Left ventricle myocardium inferior (tissue), 1 donor: Measurements from ENCODE around the gene DCAF10. TPM values are rescaled to one million over a fixed set of nuclear protein-coding genes. Genes with fewer than 3 reads are reported as not detected.
"Not testable (repeated sequence)": the region's sequence is repeated elsewhere in the genome, so short reads cannot be mapped to it uniquely, and the experiment has no call there.

Source experiments
- DNase-seq: peaks from one replicate; pipeline ENCODE4 v3.0.0-alpha.2; 2020
- H3K27ac ChIP-seq: fragments of 200-600 bp; replicated peaks from 2 replicates; pipeline ENCODE4 v1.8.0; 2021
- H3K27me3 ChIP-seq: fragments of 200-600 bp; 2 replicates; pipeline ENCODE4 v1.8.0; 2021; ENCODE audit warnings: low read depth
- H3K36me3 ChIP-seq: fragments of 200-600 bp; 2 replicates; pipeline ENCODE4 v1.8.0; 2021
- H3K4me1 ChIP-seq: fragments of 200-600 bp; 2 replicates; pipeline ENCODE4 v1.8.0; 2021
- H3K4me3 ChIP-seq: fragments of 200-600 bp; 2 replicates; pipeline ENCODE4 v1.8.0; 2021; ENCODE audit warnings: mild to moderate bottlenecking, moderate library complexity
- H3K9me3 ChIP-seq: fragments of 200-600 bp; replicated peaks from 2 replicates; pipeline ENCODE4 v1.8.0; 2021
- intact Hi-C: fragments of 100-400 bp; cut with micrococcal nuclease; formaldehyde crosslinking; loops from one replicate; pipeline ENCODE4 v1.11.0; 2022
- total RNA-seq: library from RNA; stranded (reverse); fragmentation: NEBNext Ultra II Directional; extraction: Animal tissue kit (Norgen Biotek cat#: 25700); gene quantifications from one replicate; pipeline ENCODE4 v1.2.1, GENCODE V29; 2021
- TF ChIP-seq, protein P1 (sequence below): fragments of 200-600 bp; IDR thresholded peaks from 2 replicates; pipeline ENCODE4 v1.8.0; 2021; ENCODE audit warnings: antibody characterized with exemption, mild to moderate bottlenecking, borderline replicate concordance
- donor health status: DM: no; HTN: yes; CAD: no; lungs with severe emphysema.

DCAF10 gene
- total RNA-seq, 1 donor from 2014 or later: 20.8 TPM

- H3K36me3 ChIP-seq: no peaks in the 10 kb centered on the region
- intact Hi-C loops: no loop called here
- peaks cover 57% of the 10 kb centered on the region for H3K4me1 ChIP-seq
- H3K4me3 ChIP-seq: peak overlapping the region; percentile 99
- H3K9me3 ChIP-seq: no peaks in the 10 kb centered on the region
- peak; percentile 19 for DNase-seq
- TF ChIP-seq, protein P1, sequence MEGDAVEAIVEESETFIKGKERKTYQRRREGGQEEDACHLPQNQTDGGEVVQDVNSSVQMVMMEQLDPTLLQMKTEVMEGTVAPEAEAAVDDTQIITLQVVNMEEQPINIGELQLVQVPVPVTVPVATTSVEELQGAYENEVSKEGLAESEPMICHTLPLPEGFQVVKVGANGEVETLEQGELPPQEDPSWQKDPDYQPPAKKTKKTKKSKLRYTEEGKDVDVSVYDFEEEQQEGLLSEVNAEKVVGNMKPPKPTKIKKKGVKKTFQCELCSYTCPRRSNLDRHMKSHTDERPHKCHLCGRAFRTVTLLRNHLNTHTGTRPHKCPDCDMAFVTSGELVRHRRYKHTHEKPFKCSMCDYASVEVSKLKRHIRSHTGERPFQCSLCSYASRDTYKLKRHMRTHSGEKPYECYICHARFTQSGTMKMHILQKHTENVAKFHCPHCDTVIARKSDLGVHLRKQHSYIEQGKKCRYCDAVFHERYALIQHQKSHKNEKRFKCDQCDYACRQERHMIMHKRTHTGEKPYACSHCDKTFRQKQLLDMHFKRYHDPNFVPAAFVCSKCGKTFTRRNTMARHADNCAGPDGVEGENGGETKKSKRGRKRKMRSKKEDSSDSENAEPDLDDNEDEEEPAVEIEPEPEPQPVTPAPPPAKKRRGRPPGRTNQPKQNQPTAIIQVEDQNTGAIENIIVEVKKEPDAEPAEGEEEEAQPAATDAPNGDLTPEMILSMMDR: no peak
- H3K27ac ChIP-seq: peak overlapping the region; percentile 90
- H3K27me3 ChIP-seq: no peaks in the 10 kb centered on the region
Observed at GRCh38 chr9:37801287-37801850, 772 bp downstream of the DCAF10 start.

GRCh38 chr9:37801959-37802711 is 1.5 kb downstream of the DCAF10 start:
- Histone ChIP-seq H3K9me3 (no peaks in the 10 kb centered on the region), H3K4me3 (peak overlapping the region; percentile 99), H3K4me1 (peaks cover 61% of the 10 kb centered on the region), H3K36me3 (no peaks in the 10 kb centered on the region), H3K27ac (no peak overlapping the region), H3K27me3 (no peaks in the 10 kb centered on the region)
- TF ChIP-seq, protein P1: no peak
- intact Hi-C loops: no loop called here
- DNase-seq: no peak

- TF ChIP-seq, protein P1: no peak
- Histone ChIP-seq H3K4me3 (no peak overlapping the region), H3K36me3 (peaks cover 5% of the 10 kb centered on the region), H3K27me3 (no peaks in the 10 kb centered on the region), H3K9me3 (no peaks in the 10 kb centered on the region), H3K27ac (no peak overlapping the region), H3K4me1 (peaks cover 42% of the 10 kb centered on the region)
- intact Hi-C loops: no loop called here
- DNase-seq: no peak
Observed at GRCh38 chr9:37806271-37806670, 5.7 kb downstream of the DCAF10 start.

DNA sequence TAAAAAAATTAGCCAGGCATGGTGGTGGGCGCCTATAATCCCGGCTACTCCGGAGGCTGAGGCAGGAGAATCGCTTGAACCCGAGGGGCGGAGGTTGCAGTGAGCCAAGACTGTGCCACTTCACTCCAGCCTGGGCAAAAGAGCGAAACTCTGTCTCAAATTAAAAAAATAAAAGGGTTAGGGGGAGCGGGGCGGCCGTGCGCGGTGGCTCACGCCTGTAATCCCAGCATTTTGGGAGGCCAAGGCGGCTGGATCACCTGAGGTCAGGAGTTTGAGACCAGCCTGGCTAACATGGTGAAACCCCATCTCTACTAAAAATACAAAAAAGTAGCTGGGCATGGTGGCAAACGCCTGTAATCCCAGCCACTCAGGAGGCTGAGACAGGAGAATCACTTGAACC is 9.1 kb downstream of the DCAF10 start:
- intact Hi-C loops, H3K4me3 ChIP-seq, H3K27ac ChIP-seq, DNase-seq, H3K9me3 ChIP-seq, H3K27me3 ChIP-seq, H3K36me3 ChIP-seq, H3K4me1 ChIP-seq: not testable (repeated sequence)

GRCh38 chr9:37811906-37812476 is 11.4 kb downstream of the DCAF10 start:
- Histone ChIP-seq H3K4me3 (no peak overlapping the region), H3K27ac (no peak overlapping the region), H3K36me3 (peaks cover 5% of the 10 kb centered on the region), H3K27me3 (no peaks in the 10 kb centered on the region), H3K9me3 (no peaks in the 10 kb centered on the region), H3K4me1 (no peaks in the 10 kb centered on the region)
- no peak for DNase-seq
- TF ChIP-seq, protein P1: no peak
- intact Hi-C loops: no loop called here
